GM12873 (cell line): ENCODE results near the gene NUP54.

Source experiments
- CTCF ChIP-seq: IDR thresholded peaks from 2 replicates; pipeline ENCODE4 v1.5.1; 2012; ENCODE audit warnings: low read depth, mild to moderate bottlenecking, moderate library complexity, low read length, control low read depth; ENCODE audit not compliant: insufficient read depth; ENCODE audit errors: missing control alignments

Gene NUP54

GRCh38 chr4:76148142-76148865 lies at the start of gene NUP54:
Gene NUP54 (minus strand): TSS chr4:76148397. CDS start chr4:76148374, 23 bp downstream.
- no peak for TF ChIP-seq CTCF

- no peak for TF ChIP-seq CTCF
Measured at GRCh38 chr4:76197031-76197743, 49.0 kb upstream of the NUP54 start.

- TF ChIP-seq CTCF, result no peak
Measured at GRCh38 chr4:76196376-76196775, 48.2 kb upstream of the NUP54 start.

GRCh38 chr4:76195326-76195725 lies 47.1 kb upstream of the NUP54 start:
- no peak for TF ChIP-seq CTCF

- TF ChIP-seq CTCF, result no peak
Measured at GRCh38 chr4:76194325-76194724, 46.1 kb upstream of the NUP54 start.

- TF ChIP-seq CTCF, result no peak
Measured at GRCh38 chr4:76192236-76192635, 44.0 kb upstream of the NUP54 start.

- TF ChIP-seq CTCF, result no peak
Measured at GRCh38 chr4:76188557-76188956, 40.4 kb upstream of the NUP54 start.
